ENCODE data around the gene HYAL2.

The HYAL2 gene

GRCh38 chr3:50327943-50328691, 5.6 kb upstream of the HYAL2 start, which contains the start of gene TUSC2:
TSS of gene TUSC2 (minus strand) at chr3:50328223. CDS start at chr3:50328099, 124 bp downstream.
- TF ChIP-seq EZH2phosphoT487 (conservative IDR thresholded peaks at IDR 0.05; ENCODE audit: low read length) (no peak), CTCF (IDR thresholded peaks at IDR 0.05; ENCODE audit: insufficient read depth, low read length, poor library complexity, severe bottlenecking) (no peak)
- H3K36me3 ChIP-seq (ENCODE audit: low read length), result peaks cover 6% of the 10 kb centered on the region; the same call in 1 of the 2 replicates
- H3K9me2 ChIP-seq (replicated peaks; ENCODE audit: insufficient read depth, low read length), result no peaks in the 10 kb centered on the region
- peak within 1 kb of the TSS; percentile 33 for H3K27ac ChIP-seq (ENCODE audit: low read depth, low read length)
- peaks cover 15% of the 10 kb centered on the region for H3K79me2 ChIP-seq (ENCODE audit: insufficient read depth, low read length)
- peak within 1 kb of the TSS; percentile 91 for H3K9ac ChIP-seq (ENCODE audit: low read length)
- H2AFZ ChIP-seq (ENCODE audit: low read depth, low read length, severe bottlenecking), result peak within 1 kb of the TSS; percentile 17
- H3F3A ChIP-seq (ENCODE audit: insufficient read depth), result peaks cover 12% of the 10 kb centered on the region
- H3K4me3 ChIP-seq (ENCODE audit: insufficient read depth, low read length, poor library complexity, severe bottlenecking), result peak within 1 kb of the TSS; percentile 86
- no peaks in the 10 kb centered on the region for H3K9me3 ChIP-seq (ENCODE audit: insufficient read depth, low read length)
- peak within 1 kb of the TSS; percentile 70 for H3K4me2 ChIP-seq (ENCODE audit: low read depth, low read length, poor library complexity, severe bottlenecking)
- H4K20me1 ChIP-seq (ENCODE audit: low read depth, low read length), result no peaks in the 10 kb centered on the region
- H3K27me3 ChIP-seq (ENCODE audit: low read length), result no peaks in the 10 kb centered on the region

GRCh38 chr3:50327129-50327528, 4.6 kb upstream of the HYAL2 start:
- Histone ChIP-seq H3K27ac (ENCODE audit: low read depth, low read length) (no peak overlapping the region), H3K36me3 (ENCODE audit: low read length) (peaks cover 6% of the 10 kb centered on the region; the same call in 1 of the 2 replicates), H3K9ac (ENCODE audit: low read length) (peak overlapping the region; percentile 91), H2AFZ (ENCODE audit: low read depth, low read length, severe bottlenecking) (no peak overlapping the region), H3K79me2 (ENCODE audit: insufficient read depth, low read length) (peaks cover 13% of the 10 kb centered on the region), H4K20me1 (ENCODE audit: low read depth, low read length) (no peaks in the 10 kb centered on the region), H3F3A (ENCODE audit: insufficient read depth) (peaks cover 12% of the 10 kb centered on the region), H3K27me3 (ENCODE audit: low read length) (no peaks in the 10 kb centered on the region), H3K4me2 (ENCODE audit: low read depth, low read length, poor library complexity, severe bottlenecking) (peak overlapping the region; percentile 70), H3K4me3 (ENCODE audit: insufficient read depth, low read length, poor library complexity, severe bottlenecking) (peak overlapping the region; percentile 86), H3K9me2 (replicated peaks; ENCODE audit: insufficient read depth, low read length) (no peaks in the 10 kb centered on the region), H3K9me3 (ENCODE audit: insufficient read depth, low read length) (no peaks in the 10 kb centered on the region)
- TF ChIP-seq CTCF (IDR thresholded peaks at IDR 0.05; ENCODE audit: insufficient read depth, low read length, poor library complexity, severe bottlenecking) (no peak), EZH2phosphoT487 (conservative IDR thresholded peaks at IDR 0.05; ENCODE audit: low read length) (no peak)

- TF ChIP-seq EZH2phosphoT487 (conservative IDR thresholded peaks at IDR 0.05; ENCODE audit: low read length) (no peak), CTCF (IDR thresholded peaks at IDR 0.05; ENCODE audit: insufficient read depth, low read length, poor library complexity, severe bottlenecking) (no peak)
Observed at GRCh38 chr3:50326182-50326541, 3.6 kb upstream of the HYAL2 start.

More at GRCh38 chr3:50326182-50326541, 3.6 kb upstream of the HYAL2 start:
- Histone ChIP-seq H2AFZ (ENCODE audit: low read depth, low read length, severe bottlenecking) (no peak overlapping the region), H3F3A (ENCODE audit: insufficient read depth) (peaks cover 12% of the 10 kb centered on the region), H3K9me3 (ENCODE audit: insufficient read depth, low read length) (no peaks in the 10 kb centered on the region), H3K9me2 (replicated peaks; ENCODE audit: insufficient read depth, low read length) (no peaks in the 10 kb centered on the region), H3K27ac (ENCODE audit: low read depth, low read length) (no peak overlapping the region), H3K79me2 (ENCODE audit: insufficient read depth, low read length) (peaks cover 13% of the 10 kb centered on the region), H3K4me2 (ENCODE audit: low read depth, low read length, poor library complexity, severe bottlenecking) (no peak overlapping the region), H3K9ac (ENCODE audit: low read length) (no peak overlapping the region), H3K4me3 (ENCODE audit: insufficient read depth, low read length, poor library complexity, severe bottlenecking) (no peak overlapping the region), H3K36me3 (ENCODE audit: low read length) (peaks cover 6% of the 10 kb centered on the region; the same call in 1 of the 2 replicates), H4K20me1 (ENCODE audit: low read depth, low read length) (no peaks in the 10 kb centered on the region), H3K27me3 (ENCODE audit: low read length) (no peaks in the 10 kb centered on the region)
